ENCODE results near the gene ZFP90.

ZFP90 gene

DNA sequence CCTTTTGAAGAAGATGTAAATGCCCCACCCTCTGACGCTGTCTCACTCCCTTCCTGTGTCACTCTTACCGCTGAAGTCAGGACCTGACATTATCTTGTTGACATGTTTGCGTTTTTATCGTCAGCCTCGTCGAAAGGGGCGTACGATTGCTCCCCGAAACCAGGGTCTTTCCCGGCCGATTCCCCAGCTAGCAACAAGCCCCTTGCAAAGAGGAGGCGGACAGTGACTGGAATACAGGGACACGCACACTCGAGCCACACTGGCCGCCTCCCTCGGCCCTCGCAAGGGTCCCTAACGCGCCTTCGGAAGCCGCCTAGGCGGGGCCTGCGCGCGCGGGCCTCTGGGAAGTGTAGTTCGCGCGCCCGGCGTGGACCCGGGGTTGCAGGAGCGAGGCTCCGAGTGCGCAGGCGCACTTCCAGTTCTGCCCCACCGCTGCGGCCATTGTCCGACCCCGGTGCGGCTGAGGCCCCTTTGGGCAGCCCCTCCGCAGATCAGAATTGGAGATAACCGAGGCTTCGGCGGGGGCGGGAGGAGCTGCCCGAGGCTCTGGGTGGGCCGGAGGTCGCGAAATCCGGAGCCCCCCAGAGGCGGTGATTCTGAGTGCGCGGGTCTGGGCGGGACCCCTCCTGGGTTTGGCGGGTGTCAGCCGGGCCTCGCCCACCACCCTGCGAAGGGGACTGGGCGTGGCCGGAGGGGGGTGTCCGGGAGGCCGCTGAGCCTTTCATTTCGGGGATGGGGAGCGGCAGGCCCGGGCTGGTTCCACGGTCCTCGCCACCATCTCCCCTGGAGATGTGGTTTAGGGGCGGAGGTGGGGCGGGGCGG lies at the start of gene ZFP90:
Gene ZFP90, plus strand, starts transcription at position 412 of the 822 bp plus-strand sequence. CDS start 502 bp downstream, outside the sequence.
- H3K27ac ChIP-seq: peak within 1 kb of the TSS; percentile 63
- TF ChIP-seq, protein P1, sequence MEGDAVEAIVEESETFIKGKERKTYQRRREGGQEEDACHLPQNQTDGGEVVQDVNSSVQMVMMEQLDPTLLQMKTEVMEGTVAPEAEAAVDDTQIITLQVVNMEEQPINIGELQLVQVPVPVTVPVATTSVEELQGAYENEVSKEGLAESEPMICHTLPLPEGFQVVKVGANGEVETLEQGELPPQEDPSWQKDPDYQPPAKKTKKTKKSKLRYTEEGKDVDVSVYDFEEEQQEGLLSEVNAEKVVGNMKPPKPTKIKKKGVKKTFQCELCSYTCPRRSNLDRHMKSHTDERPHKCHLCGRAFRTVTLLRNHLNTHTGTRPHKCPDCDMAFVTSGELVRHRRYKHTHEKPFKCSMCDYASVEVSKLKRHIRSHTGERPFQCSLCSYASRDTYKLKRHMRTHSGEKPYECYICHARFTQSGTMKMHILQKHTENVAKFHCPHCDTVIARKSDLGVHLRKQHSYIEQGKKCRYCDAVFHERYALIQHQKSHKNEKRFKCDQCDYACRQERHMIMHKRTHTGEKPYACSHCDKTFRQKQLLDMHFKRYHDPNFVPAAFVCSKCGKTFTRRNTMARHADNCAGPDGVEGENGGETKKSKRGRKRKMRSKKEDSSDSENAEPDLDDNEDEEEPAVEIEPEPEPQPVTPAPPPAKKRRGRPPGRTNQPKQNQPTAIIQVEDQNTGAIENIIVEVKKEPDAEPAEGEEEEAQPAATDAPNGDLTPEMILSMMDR (conservative IDR thresholded peaks at IDR 0.05): no peak

DNA sequence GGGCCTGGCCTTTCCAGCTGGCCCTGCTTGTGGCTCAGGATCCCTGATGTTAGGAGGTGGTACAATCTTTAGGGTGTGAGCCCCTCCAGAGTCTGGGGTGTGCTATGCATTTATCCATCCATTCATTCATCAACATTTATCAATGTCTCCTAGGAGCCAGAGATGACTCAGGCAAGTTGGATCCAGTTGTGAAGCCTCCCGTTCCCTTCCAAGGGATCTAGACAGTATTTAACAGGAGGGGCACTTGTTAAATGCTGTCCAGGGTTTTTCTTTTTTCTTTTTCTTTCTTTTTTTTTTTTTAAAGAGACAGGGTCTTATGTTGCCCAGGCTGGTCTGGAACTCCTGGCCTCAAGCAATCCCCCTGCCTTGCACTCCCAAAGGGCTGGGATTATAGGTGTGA lies 48.7 kb upstream of the ZFP90 start:
- TF ChIP-seq, protein P1 (conservative IDR thresholded peaks at IDR 0.05): no peak
- H3K27ac ChIP-seq: peak overlapping the region; percentile 45; the same call in 1 of the 2 replicates

DNA sequence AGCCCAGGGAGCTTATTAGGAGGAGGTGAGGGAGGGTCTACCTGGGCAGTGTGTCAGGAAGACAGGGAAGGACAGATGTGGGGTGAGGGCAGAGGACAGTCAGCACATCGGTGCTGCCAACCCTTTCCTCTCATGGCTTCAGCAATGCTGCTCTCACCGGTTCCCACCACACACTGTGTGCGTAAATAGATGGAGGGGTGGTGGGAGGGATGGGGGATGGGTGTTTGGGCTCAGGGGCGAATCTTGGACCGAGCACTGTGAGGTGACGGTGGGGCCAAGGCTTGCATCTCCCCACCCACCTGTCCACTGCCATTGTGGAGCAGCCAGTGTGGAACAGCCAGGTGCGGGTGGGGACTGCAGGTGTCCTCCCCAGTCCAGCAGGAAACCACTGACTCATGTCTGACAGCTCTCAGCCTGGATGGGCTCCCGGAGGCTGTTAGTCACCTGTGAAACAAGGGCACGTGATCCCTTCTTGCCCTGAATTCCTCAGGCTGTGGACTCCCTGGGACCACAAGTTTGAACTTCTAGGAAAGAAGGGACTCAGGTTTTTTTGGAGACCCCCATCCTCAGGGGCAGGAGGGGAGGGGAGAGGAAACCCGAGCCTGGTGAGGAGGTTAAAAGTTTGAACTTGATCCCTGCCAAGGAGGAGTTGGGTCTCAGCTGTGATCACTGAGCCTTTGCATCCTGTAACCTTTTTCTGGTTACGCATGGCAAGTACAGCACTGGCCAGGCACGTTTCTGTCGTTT lies 48.1 kb upstream of the ZFP90 start:
- peak overlapping the region; percentile 45 for H3K27ac ChIP-seq
- TF ChIP-seq, protein P1 (conservative IDR thresholded peaks at IDR 0.05): no peak

DNA sequence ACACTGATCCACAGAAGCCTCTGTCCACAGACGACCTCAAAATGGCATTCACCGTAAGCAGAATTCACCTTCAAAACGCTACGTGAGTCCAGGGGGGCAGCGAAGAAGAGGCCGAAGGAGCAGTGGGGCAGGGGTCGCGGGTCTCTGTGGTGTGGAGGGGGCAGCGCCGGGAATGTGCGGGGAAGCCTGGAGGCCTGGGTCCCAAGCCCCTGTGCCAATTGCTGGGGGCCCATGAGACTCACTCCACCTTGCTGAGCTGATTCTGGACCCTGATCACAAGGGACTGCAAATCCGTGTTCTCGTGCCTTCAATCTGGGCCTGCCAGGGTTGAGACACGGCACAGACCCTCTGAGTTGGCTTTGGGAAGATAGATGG lies 47.5 kb upstream of the ZFP90 start:
- TF ChIP-seq, protein P1 (conservative IDR thresholded peaks at IDR 0.05): no peak
- peak overlapping the region; percentile 45 for H3K27ac ChIP-seq

DNA sequence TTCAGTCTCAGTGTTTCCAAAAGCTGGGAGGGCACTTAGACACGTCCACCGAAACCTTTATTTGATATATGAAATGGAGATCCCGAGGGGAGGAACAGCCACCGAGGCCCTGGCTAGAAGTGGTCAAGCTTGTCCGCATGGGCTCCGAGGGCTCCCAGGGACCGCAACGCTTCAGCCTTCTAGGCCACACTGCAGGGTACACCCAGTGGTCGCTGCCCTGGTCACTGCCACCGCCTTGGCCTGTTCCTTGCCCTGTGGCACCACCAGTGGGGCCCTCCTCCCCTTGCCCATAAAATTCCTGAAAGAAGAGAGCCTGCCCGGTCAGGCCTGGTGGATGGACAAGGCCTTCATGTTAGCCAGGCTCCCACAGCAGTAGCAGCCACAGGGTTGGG lies 46.9 kb upstream of the ZFP90 start:
- no peak overlapping the region; the same call in 1 of the 2 replicates for H3K27ac ChIP-seq
- TF ChIP-seq, protein P1 (conservative IDR thresholded peaks at IDR 0.05): no peak

DNA sequence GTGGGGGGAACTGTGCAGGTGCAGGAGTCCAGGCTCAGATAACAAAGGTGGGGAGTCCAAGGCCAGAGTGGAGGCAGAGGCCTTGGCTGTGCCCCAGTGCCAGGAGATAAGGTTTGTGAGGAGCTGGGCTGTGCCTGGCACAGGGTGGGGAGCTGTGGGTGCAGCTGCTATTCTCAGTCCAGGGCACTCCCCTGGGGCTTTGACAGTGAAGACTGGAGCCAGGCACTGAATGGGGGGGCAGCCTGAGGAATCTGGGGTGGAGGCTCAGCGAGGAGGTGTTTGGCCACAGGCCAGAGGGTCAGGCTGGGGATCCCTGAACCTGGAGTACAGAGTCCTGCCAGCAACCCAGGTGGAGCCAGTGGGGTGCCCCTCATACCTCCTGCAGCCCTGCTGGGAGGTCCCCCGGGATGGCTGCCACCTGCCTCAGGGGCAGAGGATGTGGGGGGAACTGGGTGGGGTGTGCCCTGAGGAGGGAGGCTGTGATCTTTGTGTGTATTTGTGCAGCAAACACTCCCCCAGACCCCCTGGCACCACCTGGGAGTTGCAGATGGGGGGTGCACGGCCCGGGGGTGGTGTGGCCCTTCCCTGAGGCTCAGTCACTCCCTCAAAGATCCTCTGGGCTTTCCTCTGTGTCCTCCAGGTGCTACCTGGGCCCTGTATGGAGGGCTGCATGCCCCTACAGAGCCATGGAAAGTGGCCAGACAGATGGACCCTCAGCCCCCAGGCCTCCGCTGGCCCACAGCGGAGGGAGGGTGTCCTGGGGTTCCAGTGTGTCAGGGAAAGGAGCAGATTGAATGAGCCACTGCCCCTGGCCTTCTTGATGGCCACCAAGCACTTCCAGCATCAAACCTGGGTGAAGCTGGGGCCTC lies 46.3 kb upstream of the ZFP90 start:
- no peak overlapping the region; the same call in 1 of the 2 replicates for H3K27ac ChIP-seq
- TF ChIP-seq, protein P1 (conservative IDR thresholded peaks at IDR 0.05): no peak
